Smooth muscle cell (in vitro differentiated cells): ENCODE data around the gene ALG10. TPM values are rescaled to one million over a fixed set of nuclear protein-coding genes. Genes with fewer than 3 reads are reported as not detected.
A peak's percentile ranks its signal among the peaks of the same experiment; 100 is the strongest.
"Not testable (repeated sequence)": the region's sequence is repeated elsewhere in the genome, so short reads cannot be mapped to it uniquely, and the experiment has no call there.

Experiments
- DNase-seq: peaks from one replicate; lab custom pipeline; 2025; ENCODE audit not compliant: unreplicated experiment; lab: John Stamatoyannopoulos, UW
- H2AFZ ChIP-seq: fragments of 200-600 bp; sonication (generic); 2 replicates; pipeline ENCODE4 v1.6.0; 2016; ENCODE audit warnings: antibody characterized with exemption, low read depth, mild to moderate bottlenecking
- H3F3A ChIP-seq: fragments of 200-600 bp; sonication (generic); 2 replicates; pipeline ENCODE4 v1.6.0; 2017; ENCODE audit warnings: antibody characterized with exemption, low read depth
- H3K27ac ChIP-seq: fragments of 200-600 bp; sonication (generic); 2 replicates; pipeline ENCODE4 v1.5.1; 2016; ENCODE audit warnings: low read depth, mild to moderate bottlenecking
- H3K27me3 ChIP-seq: fragments of 200-600 bp; sonication (generic); 2 replicates; pipeline ENCODE4 v1.6.1; 2016; ENCODE audit warnings: low read depth, mild to moderate bottlenecking
- H3K36me3 ChIP-seq: fragments of 200-600 bp; sonication (generic); 2 replicates; pipeline ENCODE4 v1.5.1; 2016; ENCODE audit warnings: low read depth
- H3K4me1 ChIP-seq: fragments of 200-600 bp; sonication (generic); 2 replicates; pipeline ENCODE4 v1.5.1; 2016; ENCODE audit warnings: low read depth
- H3K4me2 ChIP-seq: fragments of 200-600 bp; sonication (generic); 2 replicates; pipeline ENCODE4 v1.6.0; 2016; ENCODE audit warnings: mild to moderate bottlenecking
- H3K4me3 ChIP-seq: fragments of 200-600 bp; sonication (generic); 2 replicates; pipeline ENCODE4 v1.5.1; 2016; ENCODE audit warnings: mild to moderate bottlenecking
- H3K79me2 ChIP-seq: fragments of 200-600 bp; sonication (generic); 2 replicates; pipeline ENCODE4 v1.6.0; 2016; ENCODE audit warnings: low read depth, mild to moderate bottlenecking
- H3K9ac ChIP-seq: fragments of 200-600 bp; sonication (generic); 2 replicates; pipeline ENCODE4 v1.6.0; 2016; ENCODE audit warnings: low read depth
- H3K9me3 ChIP-seq: fragments of 200-600 bp; sonication (generic); replicated peaks from 2 replicates; pipeline ENCODE4 v1.5.1; 2016; ENCODE audit warnings: low read depth
- H4K20me1 ChIP-seq: fragments of 200-600 bp; sonication (generic); 2 replicates; pipeline ENCODE4 v1.6.0; 2016; ENCODE audit warnings: low read depth
- WGBS: methylation state at CpG from one replicate; pipeline ENCODE4 v1.1.7; 2016; ENCODE audit warnings: low lambda C conversion rate; 5-methylcytosine and 5-hydroxymethylcytosine counted together
- polyA plus RNA-seq: library from polyadenylated mRNA; unstranded; fragments of >200 nt; fragmentation: Nextera tagmentation; extraction: Ambion mirVana; gene quantifications from 2 replicates; pipeline ENCODE4 v1.2.1, GENCODE V29; 2016
- total RNA-seq: library from RNA; depleted of rRNA; stranded (reverse); fragments of >200 nt; gene quantifications from 2 replicates; pipeline ENCODE4 v1.2.3, GENCODE V29; 2014
- TF ChIP-seq, protein P1 (sequence below): fragments of 200-600 bp; sonication (generic); IDR thresholded peaks from 2 replicates; pipeline ENCODE4 v1.5.1; 2017; ENCODE audit warnings: borderline replicate concordance, mild to moderate bottlenecking, antibody characterized with exemption; ENCODE audit not compliant: insufficient read depth, poor library complexity, severe bottlenecking

ALG10 gene, protein sequence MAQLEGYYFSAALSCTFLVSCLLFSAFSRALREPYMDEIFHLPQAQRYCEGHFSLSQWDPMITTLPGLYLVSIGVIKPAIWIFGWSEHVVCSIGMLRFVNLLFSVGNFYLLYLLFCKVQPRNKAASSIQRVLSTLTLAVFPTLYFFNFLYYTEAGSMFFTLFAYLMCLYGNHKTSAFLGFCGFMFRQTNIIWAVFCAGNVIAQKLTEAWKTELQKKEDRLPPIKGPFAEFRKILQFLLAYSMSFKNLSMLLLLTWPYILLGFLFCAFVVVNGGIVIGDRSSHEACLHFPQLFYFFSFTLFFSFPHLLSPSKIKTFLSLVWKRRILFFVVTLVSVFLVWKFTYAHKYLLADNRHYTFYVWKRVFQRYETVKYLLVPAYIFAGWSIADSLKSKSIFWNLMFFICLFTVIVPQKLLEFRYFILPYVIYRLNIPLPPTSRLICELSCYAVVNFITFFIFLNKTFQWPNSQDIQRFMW
- total RNA-seq (10.9 and 14.3 TPM in 2 replicates), polyA plus RNA-seq (0.51 and 1.6 TPM in 2 replicates)

DNA sequence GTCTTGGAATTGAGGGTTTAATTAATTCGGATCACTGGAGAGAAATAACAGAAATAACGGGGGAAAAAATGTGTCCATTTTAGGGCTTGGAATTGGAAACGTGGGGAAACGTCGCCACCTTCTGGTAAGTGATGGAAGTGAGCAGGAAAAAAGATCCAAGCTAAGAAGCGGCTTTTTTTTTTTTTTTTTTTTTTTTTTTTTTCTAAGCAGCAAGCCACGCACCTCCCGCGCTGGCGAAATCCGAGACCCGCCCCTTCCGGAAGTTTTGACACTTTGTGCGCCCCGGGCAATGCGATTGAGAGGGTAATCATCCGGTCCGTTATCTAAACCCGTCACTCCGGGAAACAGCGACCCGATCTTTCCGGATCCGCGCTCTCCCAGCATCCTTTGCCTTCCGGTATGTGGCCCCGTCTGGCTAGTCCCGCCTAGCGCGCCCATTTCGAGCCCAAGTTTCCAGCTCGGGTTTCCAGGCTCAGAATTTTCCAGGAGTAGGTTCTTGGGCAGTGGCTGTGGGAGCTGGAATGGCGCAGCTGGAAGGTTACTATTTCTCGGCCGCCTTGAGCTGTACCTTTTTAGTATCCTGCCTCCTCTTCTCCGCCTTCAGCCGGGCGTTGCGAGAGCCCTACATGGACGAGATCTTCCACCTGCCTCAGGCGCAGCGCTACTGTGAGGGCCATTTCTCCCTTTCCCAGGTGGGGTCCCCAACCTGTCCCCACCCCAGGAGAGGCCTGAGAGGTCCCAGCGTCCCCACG, at the start of gene ALG10:
Gene ALG10, plus strand, starts transcription at position 418 of the 752 bp plus-strand sequence. Its CDS starts 104 bp downstream, at position 522.
- Histone ChIP-seq H3K9me3 (no peaks in the 10 kb centered on the region), H3K4me3 (peak within 1 kb of the TSS; percentile 90), H3K27me3 (no peaks in the 10 kb centered on the region), H3K79me2 (no peaks in the 10 kb centered on the region), H4K20me1 (no peaks in the 10 kb centered on the region), H3K27ac (peak within 1 kb of the TSS; percentile 57), H3K9ac (peak within 1 kb of the TSS; percentile 86), H2AFZ (peak within 1 kb of the TSS; percentile 100), H3K4me2 (peak within 1 kb of the TSS; percentile 98), H3K36me3 (no peaks in the 10 kb centered on the region), H3K4me1 (peaks cover 6% of the 10 kb centered on the region), H3F3A (no peaks in the 10 kb centered on the region)
- TF ChIP-seq, protein P1, sequence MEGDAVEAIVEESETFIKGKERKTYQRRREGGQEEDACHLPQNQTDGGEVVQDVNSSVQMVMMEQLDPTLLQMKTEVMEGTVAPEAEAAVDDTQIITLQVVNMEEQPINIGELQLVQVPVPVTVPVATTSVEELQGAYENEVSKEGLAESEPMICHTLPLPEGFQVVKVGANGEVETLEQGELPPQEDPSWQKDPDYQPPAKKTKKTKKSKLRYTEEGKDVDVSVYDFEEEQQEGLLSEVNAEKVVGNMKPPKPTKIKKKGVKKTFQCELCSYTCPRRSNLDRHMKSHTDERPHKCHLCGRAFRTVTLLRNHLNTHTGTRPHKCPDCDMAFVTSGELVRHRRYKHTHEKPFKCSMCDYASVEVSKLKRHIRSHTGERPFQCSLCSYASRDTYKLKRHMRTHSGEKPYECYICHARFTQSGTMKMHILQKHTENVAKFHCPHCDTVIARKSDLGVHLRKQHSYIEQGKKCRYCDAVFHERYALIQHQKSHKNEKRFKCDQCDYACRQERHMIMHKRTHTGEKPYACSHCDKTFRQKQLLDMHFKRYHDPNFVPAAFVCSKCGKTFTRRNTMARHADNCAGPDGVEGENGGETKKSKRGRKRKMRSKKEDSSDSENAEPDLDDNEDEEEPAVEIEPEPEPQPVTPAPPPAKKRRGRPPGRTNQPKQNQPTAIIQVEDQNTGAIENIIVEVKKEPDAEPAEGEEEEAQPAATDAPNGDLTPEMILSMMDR, result peak; percentile 61
- under 1% methylated on average over 44 of the region's 44 CpGs for WGBS
- peak; percentile 71 for DNase-seq

DNA sequence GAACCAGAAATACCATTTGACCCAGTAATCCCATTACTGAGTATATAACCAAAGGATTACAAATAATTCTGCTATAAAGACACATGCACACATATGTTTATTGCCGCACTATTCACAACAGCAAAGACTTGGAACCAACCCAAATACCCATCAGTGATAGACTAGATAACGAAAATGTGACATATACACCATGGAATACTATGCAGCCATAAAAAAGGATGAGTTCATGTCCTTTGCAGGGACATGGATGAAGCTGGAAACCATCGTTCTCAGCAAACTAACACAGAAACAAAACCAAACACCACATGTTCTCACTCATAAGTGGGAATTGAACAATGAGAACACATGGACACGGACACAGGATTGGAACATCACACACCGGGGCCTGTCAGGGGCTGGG, 49.4 kb upstream of the ALG10 start:
- not testable (repeated sequence) for H2AFZ ChIP-seq, H3K36me3 ChIP-seq, H4K20me1 ChIP-seq, H3K79me2 ChIP-seq, H3K27ac ChIP-seq, H3F3A ChIP-seq, H3K4me3 ChIP-seq, H3K4me1 ChIP-seq, H3K9me3 ChIP-seq, H3K27me3 ChIP-seq, DNase-seq, H3K9ac ChIP-seq, H3K4me2 ChIP-seq
- WGBS, result 86% methylated on average over 5 of the region's 5 CpGs

DNA sequence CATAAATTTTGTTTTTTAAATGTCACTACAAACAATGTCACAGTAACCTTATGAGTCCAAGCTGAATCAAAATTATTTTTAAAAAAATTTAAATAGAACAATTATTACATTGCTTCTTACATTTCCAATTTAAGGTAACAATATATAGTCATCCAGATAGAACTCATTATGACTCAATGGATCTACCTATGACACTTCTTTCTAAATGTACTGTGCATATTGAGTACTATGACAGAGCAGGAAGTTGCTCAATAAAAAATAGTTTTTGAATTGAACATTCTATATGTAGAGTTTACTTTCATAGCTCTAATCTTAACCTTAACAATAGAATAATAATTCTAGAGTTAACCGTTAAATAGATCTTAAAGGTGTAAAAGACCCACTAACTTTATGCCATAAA, 44.4 kb upstream of the ALG10 start:
- Histone ChIP-seq H3K27ac (no peak overlapping the region), H3K27me3 (no peaks in the 10 kb centered on the region), H3K9me3 (no peaks in the 10 kb centered on the region), H3K4me2 (no peak overlapping the region), H3K4me1 (no peaks in the 10 kb centered on the region), H3K79me2 (no peaks in the 10 kb centered on the region), H3F3A (no peaks in the 10 kb centered on the region), H3K36me3 (no peaks in the 10 kb centered on the region), H2AFZ (no peak overlapping the region), H3K4me3 (no peak overlapping the region), H3K9ac (no peak overlapping the region), H4K20me1 (no peaks in the 10 kb centered on the region)
- DNase-seq, result no peak
- 89% methylated on average over 1 of the region's 1 CpG for WGBS
- TF ChIP-seq, protein P1, result no peak

DNA sequence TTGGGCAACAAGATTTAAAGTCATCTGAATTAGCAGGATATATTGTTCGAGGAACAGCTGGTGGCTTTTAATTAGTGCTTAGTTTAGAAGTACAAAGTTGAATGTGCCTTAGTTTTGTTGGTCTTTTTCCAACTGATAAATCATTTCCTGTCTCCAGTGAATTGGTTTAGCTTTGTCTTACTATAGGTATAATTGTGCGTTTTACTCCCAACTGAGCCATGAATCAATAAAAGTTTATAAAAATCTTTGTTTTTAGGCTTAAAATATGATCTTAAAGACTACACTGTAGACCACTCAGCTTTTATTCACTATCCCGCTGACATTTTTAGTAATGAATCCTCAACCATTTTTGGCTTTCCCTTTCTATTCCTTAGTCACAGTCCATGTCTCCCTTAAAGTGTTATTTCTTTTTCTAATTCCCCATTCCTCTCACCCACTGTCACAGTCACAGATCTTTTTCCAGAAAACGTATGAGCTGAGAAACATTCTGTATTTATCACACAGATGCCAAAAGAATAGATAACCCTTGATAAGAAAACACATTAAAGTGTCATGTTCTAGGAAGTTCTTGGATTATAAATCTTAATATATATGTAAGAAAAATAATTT, 34.0 kb upstream of the ALG10 start:
- Histone ChIP-seq H3K4me3 (no peak overlapping the region), H3K79me2 (no peaks in the 10 kb centered on the region), H4K20me1 (no peaks in the 10 kb centered on the region), H3K36me3 (no peaks in the 10 kb centered on the region), H3K9me3 (no peaks in the 10 kb centered on the region), H3K27me3 (no peaks in the 10 kb centered on the region), H3F3A (no peaks in the 10 kb centered on the region), H3K27ac (no peak overlapping the region), H3K4me2 (no peak overlapping the region), H3K4me1 (no peaks in the 10 kb centered on the region), H2AFZ (no peak overlapping the region), H3K9ac (no peak overlapping the region)
- DNase-seq, result no peak
- 71% methylated on average over 4 of the region's 4 CpGs for WGBS
- TF ChIP-seq, protein P1, result no peak
